NT2/D1 (cell line): Measurements from ENCODE around the gene SCN3B.

ENCODE experiments used
- DNase-seq: peaks from one replicate; pipeline ENCODE4 v3.0.0-alpha.2; 2011; ENCODE audit warnings: low read depth, low spot score
- H3K27me3 ChIP-seq: 2 replicates; pipeline ENCODE4 v1.6.0; 2011; ENCODE audit warnings: mild to moderate bottlenecking; ENCODE audit not compliant: insufficient read length, insufficient read depth
- H3K36me3 ChIP-seq: 2 replicates; pipeline ENCODE4 v1.6.1; 2011; ENCODE audit warnings: mild to moderate bottlenecking, low read length, mixed read lengths; ENCODE audit not compliant: insufficient read depth, insufficient read length
- H3K4me1 ChIP-seq: 2 replicates; pipeline ENCODE4 v1.5.1; 2011; ENCODE audit not compliant: insufficient read depth, insufficient read length
- H3K4me3 ChIP-seq: 2 replicates; pipeline ENCODE4 v1.5.1; 2011; ENCODE audit warnings: low read depth; ENCODE audit not compliant: insufficient read length
- H3K9ac ChIP-seq: 2 replicates; pipeline ENCODE4 v1.6.0; 2011; ENCODE audit warnings: low read depth; ENCODE audit not compliant: insufficient read length
- H3K9me3 ChIP-seq: 2 replicates; pipeline ENCODE4 v1.5.1; 2011; ENCODE audit warnings: mild to moderate bottlenecking, low read length; ENCODE audit not compliant: insufficient read depth
- SUZ12 ChIP-seq: IDR thresholded peaks from 2 replicates; pipeline ENCODE4 v1.6.1; 2011; ENCODE audit not compliant: insufficient read length, insufficient read depth; ENCODE audit errors: extremely low read depth
- YY1 ChIP-seq: IDR thresholded peaks from 2 replicates; pipeline ENCODE4 v1.6.1; 2011; ENCODE audit not compliant: insufficient read length, insufficient read depth
- ZNF274 ChIP-seq: IDR thresholded peaks from 2 replicates; pipeline ENCODE4 v1.6.1; 2011; ENCODE audit warnings: mild to moderate bottlenecking, low read depth, low read length

The SCN3B gene

GRCh38 chr11:123654566-123655081, at the start of gene SCN3B:
SCN3B (minus strand) TSS chr11:123654624; CDS start chr11:123653801, 823 bp downstream.
- H3K27me3 ChIP-seq = peaks cover 39% of the 10 kb centered on the region
- peaks cover 3% of the 10 kb centered on the region for H3K4me1 ChIP-seq
- H3K4me3 ChIP-seq = peak within 1 kb of the TSS; percentile 58
- H3K9ac ChIP-seq = peak within 1 kb of the TSS; percentile 74
- no peaks in the 10 kb centered on the region for H3K36me3 ChIP-seq
- DNase-seq = peak; percentile 63
- TF ChIP-seq YY1 (no peak), SUZ12 (no peak), ZNF274 (no peak)
- no peaks in the 10 kb centered on the region for H3K9me3 ChIP-seq

GRCh38 chr11:123702696-123703095, 48.3 kb upstream of the SCN3B start:
- H3K4me3 ChIP-seq = no peak overlapping the region

GRCh38 chr11:123702139-123702538, 47.7 kb upstream of the SCN3B start:
- Histone ChIP-seq H3K4me1 (no peaks in the 10 kb centered on the region), H3K9me3 (no peaks in the 10 kb centered on the region), H3K4me3 (no peak overlapping the region), H3K36me3 (no peaks in the 10 kb centered on the region), H3K27me3 (no peaks in the 10 kb centered on the region), H3K9ac (no peak overlapping the region)
- DNase-seq = no peak
- TF ChIP-seq YY1 = no peak
- TF ChIP-seq ZNF274 = no peak
- no peak for TF ChIP-seq SUZ12

More at GRCh38 chr11:123702696-123703095, 48.3 kb upstream of the SCN3B start:
- Histone ChIP-seq H3K9ac (no peak overlapping the region), H3K36me3 (no peaks in the 10 kb centered on the region), H3K4me1 (no peaks in the 10 kb centered on the region), H3K9me3 (no peaks in the 10 kb centered on the region), H3K27me3 (no peaks in the 10 kb centered on the region)
- no peak for TF ChIP-seq ZNF274
- no peak for TF ChIP-seq SUZ12
- no peak for TF ChIP-seq YY1
- DNase-seq = no peak

- no peak overlapping the region for H3K4me3 ChIP-seq
- H3K27me3 ChIP-seq = no peaks in the 10 kb centered on the region
- no peaks in the 10 kb centered on the region for H3K36me3 ChIP-seq
- no peak overlapping the region for H3K9ac ChIP-seq
- H3K9me3 ChIP-seq = no peaks in the 10 kb centered on the region
- no peaks in the 10 kb centered on the region for H3K4me1 ChIP-seq
- TF ChIP-seq ZNF274 = no peak
- no peak for TF ChIP-seq SUZ12
- no peak for TF ChIP-seq YY1
- no peak for DNase-seq
These were observed 46.3 kb upstream of the SCN3B start for GRCh38 chr11:123700772-123701171.

GRCh38 chr11:123698546-123699127, 44.2 kb upstream of the SCN3B start:
- no peaks in the 10 kb centered on the region for H3K27me3 ChIP-seq
- H3K36me3 ChIP-seq = no peaks in the 10 kb centered on the region
- no peaks in the 10 kb centered on the region for H3K4me1 ChIP-seq
- no peaks in the 10 kb centered on the region for H3K9me3 ChIP-seq
- TF ChIP-seq YY1 = no peak
- no peak for TF ChIP-seq ZNF274
- no peak for TF ChIP-seq SUZ12
- H3K4me3 ChIP-seq = no peak overlapping the region
- DNase-seq = no peak
- H3K9ac ChIP-seq = no peak overlapping the region

- DNase-seq = no peak
- no peaks in the 10 kb centered on the region for H3K36me3 ChIP-seq
- H3K27me3 ChIP-seq = no peaks in the 10 kb centered on the region
- H3K4me1 ChIP-seq = no peaks in the 10 kb centered on the region
- no peak overlapping the region for H3K4me3 ChIP-seq
- H3K9ac ChIP-seq = no peak overlapping the region
- H3K9me3 ChIP-seq = no peaks in the 10 kb centered on the region
- TF ChIP-seq SUZ12 = no peak
- no peak for TF ChIP-seq ZNF274
- no peak for TF ChIP-seq YY1
These were observed 41.8 kb upstream of the SCN3B start for GRCh38 chr11:123696183-123696582.

- Histone ChIP-seq H3K4me1 (peaks cover 2% of the 10 kb centered on the region), H3K9ac (no peak overlapping the region)
These were observed 40.8 kb upstream of the SCN3B start for GRCh38 chr11:123695231-123695630.

GRCh38 chr11:123694551-123694950, 40.1 kb upstream of the SCN3B start:
- TF ChIP-seq SUZ12 (no peak), YY1 (no peak), ZNF274 (no peak)
- Histone ChIP-seq H3K9me3 (no peaks in the 10 kb centered on the region), H3K4me1 (peaks cover 3% of the 10 kb centered on the region), H3K36me3 (no peaks in the 10 kb centered on the region), H3K4me3 (no peak overlapping the region), H3K27me3 (no peaks in the 10 kb centered on the region), H3K9ac (no peak overlapping the region)
- DNase-seq = no peak

More at GRCh38 chr11:123695231-123695630, 40.8 kb upstream of the SCN3B start:
- Histone ChIP-seq H3K27me3 (no peaks in the 10 kb centered on the region), H3K36me3 (no peaks in the 10 kb centered on the region), H3K9me3 (no peaks in the 10 kb centered on the region), H3K4me3 (no peak overlapping the region)
- no peak for DNase-seq
- TF ChIP-seq YY1 (no peak), SUZ12 (no peak), ZNF274 (no peak)
